Measurements from ENCODE around the gene RIPOR3.

- TF ChIP-seq CTCF (IDR thresholded peaks at IDR 0.05): no peak
- TF ChIP-seq POLR2A (IDR thresholded peaks at IDR 0.05): no peak
Observed at GRCh38 chr20:50565383-50565782, 126.0 kb downstream of the RIPOR3 start.
